ENCODE results near the gene FBXL16. TPM values are rescaled to one million over a fixed set of nuclear protein-coding genes. Genes with fewer than 3 reads are reported as not detected.

FBXL16 gene
- total RNA-seq, 6 experiments from 2014 or later = 0.05 to 2.3 (median 1.7) TPM; not detected in 3

- DNase-seq = no peak
- Histone ChIP-seq H3K27ac (peak overlapping the region in 1 of 3 donors; percentile 73), H3K9me3 (no peaks in the 10 kb centered on the region), H3K36me3 (no peaks in the 10 kb centered on the region), H3K4me1 (peaks cover 0 to 13% (median 3%) of the 10 kb centered on the region in 4 donors), H3K4me3 (peak overlapping the region; percentile 83 to 94 (median 89)), H3K27me3 (no peaks in the 10 kb centered on the region)
- intact Hi-C loops (cut with DNase I) = no loop called here
- no peak for TF ChIP-seq POLR2A (IDR thresholded peaks at IDR 0.05)
- TF ChIP-seq CTCF (IDR thresholded peaks at IDR 0.05) = no peak
- no peak for ATAC-seq
- WGBS (ENCODE audit: insufficient coverage, low coverage, low lambda C conversion rate, missing lambda C conversion rate) = 84% methylated on average over 13 of the region's 51 CpGs
These were observed 16.4 kb upstream of the FBXL16 start for GRCh38 chr16:721765-722540.

- WGBS (ENCODE audit: insufficient coverage, low coverage, low lambda C conversion rate, missing lambda C conversion rate) = 0% methylated on average over 9 of the region's 106 CpGs
- peak within 1 kb of the TSS; percentile 83 to 94 (median 89) for H3K4me3 ChIP-seq
- DNase-seq = peak; percentile 85 to 89 (median 87)
- peak in 1 of 4 donors; percentile 11 for TF ChIP-seq CTCF (IDR thresholded peaks at IDR 0.05)
- peak; percentile 82 for TF ChIP-seq POLR2A (IDR thresholded peaks at IDR 0.05)
- H3K27me3 ChIP-seq = no peaks in the 10 kb centered on the region
- H3K36me3 ChIP-seq = no peaks in the 10 kb centered on the region
- H3K4me1 ChIP-seq = peaks cover 0 to 18% (median 5%) of the 10 kb centered on the region in 4 donors
- intact Hi-C loops (cut with DNase I) = no loop called here
- peak; percentile 77 to 88 (median 80) for ATAC-seq
- peak within 1 kb of the TSS; percentile 50 to 80 (median 73) for H3K27ac ChIP-seq
- H3K9me3 ChIP-seq = no peaks in the 10 kb centered on the region
These were observed 15.6 kb upstream of the FBXL16 start, which contains the start of gene ANTKMT for GRCh38 chr16:720990-721764. Gene ANTKMT (plus strand): TSS chr16:721146. CDS start chr16:721275, 129 bp downstream.

DNA sequence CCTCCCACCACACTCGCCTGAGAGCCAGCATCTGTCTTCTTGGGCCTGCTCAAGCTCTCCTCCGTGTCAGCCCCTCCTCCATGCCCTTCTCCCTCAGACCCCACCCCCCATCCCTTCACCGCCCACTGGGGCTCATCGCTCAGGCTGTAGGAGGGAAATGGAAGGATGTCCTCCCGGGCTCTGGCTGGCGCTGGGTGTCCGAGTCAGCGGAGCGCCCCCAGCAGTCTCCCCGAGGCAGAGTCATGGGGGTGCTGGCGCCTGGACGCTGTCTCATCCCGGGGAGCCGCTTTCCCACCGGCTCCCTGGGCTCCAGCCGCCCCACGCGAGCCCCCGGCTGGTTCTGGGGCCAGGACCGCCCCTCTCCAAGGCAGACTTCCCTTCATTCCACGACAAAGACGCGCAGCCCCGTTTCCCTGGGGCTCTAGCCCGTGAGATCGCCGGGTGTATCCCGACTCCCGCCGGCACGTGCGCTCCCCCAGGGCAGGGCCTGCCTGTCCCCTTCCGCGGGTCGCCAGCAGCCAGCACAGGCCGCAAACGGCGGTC lies 14.9 kb upstream of the FBXL16 start:
- peak overlapping the region; percentile 47 to 80 (median 73) for H3K27ac ChIP-seq
- 0% methylated on average over 13 of the region's 38 CpGs for WGBS (ENCODE audit: insufficient coverage, low coverage, low lambda C conversion rate, missing lambda C conversion rate)
- TF ChIP-seq POLR2A (IDR thresholded peaks at IDR 0.05) = no peak
- TF ChIP-seq CTCF (IDR thresholded peaks at IDR 0.05) = no peak
- H3K36me3 ChIP-seq = no peaks in the 10 kb centered on the region
- ATAC-seq (peak in 2 of 4 donors; percentile 4 to 15), DNase-seq (no peak)
- no peaks in the 10 kb centered on the region for H3K27me3 ChIP-seq
- intact Hi-C loops (cut with DNase I) = no loop called here
- no peaks in the 10 kb centered on the region for H3K9me3 ChIP-seq
- H3K4me3 ChIP-seq = peak overlapping the region; percentile 83 to 94 (median 89)
- peaks cover 0 to 24% (median 5%) of the 10 kb centered on the region in 4 donors for H3K4me1 ChIP-seq

- 44% methylated on average over 3 of the region's 16 CpGs for WGBS (ENCODE audit: insufficient coverage, low coverage, low lambda C conversion rate, missing lambda C conversion rate)
- H3K27me3 ChIP-seq = no peaks in the 10 kb centered on the region
- H3K27ac ChIP-seq = no peak overlapping the region
- no peak for TF ChIP-seq CTCF (IDR thresholded peaks at IDR 0.05)
- peak overlapping the region; percentile 83 to 94 (median 89) for H3K4me3 ChIP-seq
- intact Hi-C loops (cut with DNase I) = no loop called here
- H3K4me1 ChIP-seq = peaks cover 0 to 27% (median 5%) of the 10 kb centered on the region in 4 donors
- H3K9me3 ChIP-seq = no peaks in the 10 kb centered on the region
- ATAC-seq = no peak
- H3K36me3 ChIP-seq = no peaks in the 10 kb centered on the region
- DNase-seq = no peak
These were observed 14.3 kb upstream of the FBXL16 start for GRCh38 chr16:719815-720446.

Measured in right lobe of liver (tissue), 6 donors.